ENCODE measurements around the gene CDC42BPG. TPM values are rescaled to one million over a fixed set of nuclear protein-coding genes. Genes with fewer than 3 reads are reported as not detected.

Gene CDC42BPG
- total and polyA plus RNA-seq, 10 of the 15 experiments (the other 5 are each of a cell fraction or from before 2014, with no cell fraction given): 0.02 to 1.3 (median 0.09) TPM; not detected in 1

GRCh38 chr11:64850979-64851567 is 6.6 kb upstream of the CDC42BPG start (continued):
- TF ChIP-seq ZBTB40 (IDR thresholded peaks at IDR 0.05; ENCODE audit: borderline replicate concordance) (no peak), TBL1XR1 (IDR thresholded peaks at IDR 0.05; ENCODE audit: low read depth, low read length) (peak; percentile 93), TCF12 (IDR thresholded peaks at IDR 0.05; ENCODE audit: low read depth, low read length) (peak; percentile 98), NR2F1 (conservative IDR thresholded peaks at IDR 0.05) (peak; percentile 99), POLR2AphosphoS5 (IDR thresholded peaks at IDR 0.05; ENCODE audit: low read length) (peak; percentile 53), RB1 (IDR thresholded peaks at IDR 0.05; ENCODE audit: borderline replicate concordance) (peak; percentile 56; the same call in 1 of the 2 replicates), SREBF1 (IDR thresholded peaks at IDR 0.05; ENCODE audit: low read length) (no peak), FOS (IDR thresholded peaks at IDR 0.05; ENCODE audit: borderline replicate concordance, extremely low read depth, insufficient read length) (no peak), KAT2A (conservative IDR thresholded peaks at IDR 0.05; ENCODE audit: control insufficient read depth, low read depth, low read length) (no peak), SKIL (IDR thresholded peaks at IDR 0.05; ENCODE audit: low read depth, poor library complexity, severe bottlenecking) (peak; percentile 90), ZSCAN29 (IDR thresholded peaks at IDR 0.05) (no peak; the same call in 1 of the 2 replicates), HDAC2 (IDR thresholded peaks at IDR 0.05) (no peak), TCF3 (IDR thresholded peaks at IDR 0.05; ENCODE audit: borderline replicate concordance, insufficient read depth, low read depth, low read length) (peak; percentile 77; the same call in 1 of the 2 replicates), NKRF (conservative IDR thresholded peaks at IDR 0.05) (0 out of 2 replicates have a peak, but pooled peaks have one; percentile 58), TAF1 (IDR thresholded peaks at IDR 0.05; ENCODE audit: borderline replicate concordance, low read depth, low read length) (peak; percentile 54; the same call in 1 of the 2 replicates), MLLT1 (IDR thresholded peaks at IDR 0.05) (peak; percentile 84)
